ENCODE data around the gene KLHL29.

DNA sequence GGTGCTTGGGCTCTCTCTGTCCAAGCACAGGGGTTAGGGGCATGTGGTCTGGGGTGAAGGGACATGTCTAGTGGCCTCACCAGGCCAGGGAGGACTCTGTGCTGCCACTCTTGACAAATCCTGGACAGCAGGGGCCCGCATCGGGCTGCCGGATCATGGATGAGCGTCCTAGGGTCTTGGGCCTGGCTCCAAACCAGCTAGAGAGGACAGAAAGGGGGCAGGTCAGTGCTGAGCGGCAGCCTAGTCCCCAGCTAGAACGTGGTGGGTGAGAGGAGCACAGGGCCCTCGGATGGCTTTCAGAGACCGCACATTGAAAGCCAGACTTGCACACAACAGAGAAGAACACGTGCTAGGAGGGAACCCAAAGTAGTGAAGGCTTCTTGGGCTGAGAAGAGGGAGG lies 300.7 kb downstream of the KLHL29 start:
- TF ChIP-seq EZH2phosphoT487 (IDR thresholded peaks at IDR 0.05; ENCODE audit: insufficient read depth, low read depth) = no peak
- TF ChIP-seq EZH2 (IDR thresholded peaks at IDR 0.05; ENCODE audit: insufficient read depth, poor library complexity, severe bottlenecking) = no peak

Measured in GM23248 (cell line).